Umbilical cord (tissue), 2 donors: ENCODE results near the gene ASPG. TPM values are rescaled to one million over a fixed set of nuclear protein-coding genes. Genes with fewer than 3 reads are reported as not detected.

Source experiments
- DNase-seq: peaks from one replicate; pipeline ENCODE4 v3.0.0-alpha.2; 2015; ENCODE audit warnings: low spot score
- total RNA-seq: library from RNA; depleted of rRNA; stranded (reverse); fragments of >200 nt; gene quantifications from one replicate; pipeline ENCODE4 v1.2.3, GENCODE V29; 2014; ENCODE audit warnings: low replicate concordance; ENCODE audit not compliant: insufficient read depth

ASPG gene
- 12.5 TPM for total RNA-seq

DNA sequence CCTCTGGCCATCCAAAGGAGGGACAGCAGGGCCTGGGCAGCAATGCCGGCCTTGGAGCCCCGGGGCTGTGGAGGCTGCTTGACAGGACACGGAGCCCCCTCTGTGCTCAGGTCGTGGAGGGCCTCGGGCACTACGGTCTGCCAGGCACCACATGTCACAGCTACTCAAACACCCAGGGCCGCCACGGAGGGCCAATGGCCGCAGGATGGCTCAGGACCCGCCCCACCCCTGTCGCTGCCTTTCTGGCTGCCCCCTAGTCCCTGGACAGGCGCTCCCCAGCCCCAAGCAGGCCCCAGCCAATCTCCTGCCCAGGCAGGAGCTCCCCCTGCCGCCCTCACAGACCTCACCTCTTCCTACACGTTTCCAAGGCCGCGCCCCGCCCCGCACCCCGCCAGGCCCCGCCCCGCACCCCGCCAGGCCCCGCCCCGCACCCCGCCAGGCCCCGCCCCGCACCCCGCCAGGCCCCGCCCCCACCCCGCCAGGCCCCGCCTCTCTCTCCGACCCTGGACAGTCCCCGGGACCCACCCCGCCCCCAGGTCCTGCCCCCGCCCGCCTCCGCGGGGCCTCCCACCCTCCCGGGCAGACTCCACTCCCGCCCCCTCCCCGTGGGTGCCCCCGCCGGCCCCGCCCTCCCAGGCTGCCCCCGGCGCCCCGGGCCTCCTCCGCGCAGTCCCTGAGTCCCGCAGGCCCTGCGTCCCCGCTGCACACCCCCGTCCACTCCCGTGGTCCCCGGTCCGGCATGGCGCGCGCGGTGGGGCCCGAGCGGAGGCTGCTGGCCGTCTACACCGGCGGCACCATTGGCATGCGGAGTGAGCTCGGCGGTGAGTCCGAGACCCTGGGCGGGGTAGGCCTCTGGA lies at the start of gene ASPG:
ASPG (plus strand) TSS at position 669 of the 857 bp plus-strand sequence; CDS start at position 740, 71 bp downstream.
- DNase-seq = no peak

DNA sequence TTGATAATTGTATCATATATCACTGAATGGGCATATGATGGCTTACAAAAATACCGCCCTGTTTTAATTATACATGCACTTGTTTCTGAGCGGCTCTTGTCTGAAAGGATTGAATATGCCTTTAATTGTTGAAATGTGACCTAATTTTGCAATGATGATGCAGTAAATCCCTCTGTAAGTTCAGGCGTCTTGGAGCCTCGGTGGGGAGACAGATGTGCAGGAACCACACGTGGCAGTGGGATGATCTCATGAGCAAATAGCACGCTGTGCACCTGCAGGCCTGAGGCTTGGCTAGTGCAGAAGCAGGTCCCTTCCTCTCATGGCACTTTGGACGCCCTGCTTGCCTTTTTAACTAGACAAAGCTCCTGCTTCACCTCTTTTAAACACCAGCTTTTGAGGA lies 49.3 kb upstream of the ASPG start:
- DNase-seq = no peak

DNA sequence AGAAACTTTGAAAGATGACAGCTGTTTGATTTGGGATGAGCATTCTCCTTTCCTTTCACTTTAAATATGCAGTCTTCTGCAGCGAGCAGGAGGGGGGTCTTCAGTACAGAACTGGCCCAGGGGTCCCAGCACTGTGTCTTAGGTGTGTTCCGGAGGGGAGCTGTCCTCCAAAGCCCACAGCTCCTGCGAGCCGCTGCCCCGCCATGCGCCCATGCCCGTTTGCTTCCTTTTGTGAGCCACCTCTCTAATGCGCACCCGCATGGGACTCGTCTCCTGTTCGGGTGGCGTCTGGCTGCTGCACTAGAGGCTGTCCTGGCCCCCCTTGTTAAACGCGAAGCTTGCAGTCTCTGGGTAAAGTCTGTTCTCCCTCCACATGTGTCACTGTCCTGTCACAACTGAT lies 48.4 kb upstream of the ASPG start:
- no peak for DNase-seq

DNA sequence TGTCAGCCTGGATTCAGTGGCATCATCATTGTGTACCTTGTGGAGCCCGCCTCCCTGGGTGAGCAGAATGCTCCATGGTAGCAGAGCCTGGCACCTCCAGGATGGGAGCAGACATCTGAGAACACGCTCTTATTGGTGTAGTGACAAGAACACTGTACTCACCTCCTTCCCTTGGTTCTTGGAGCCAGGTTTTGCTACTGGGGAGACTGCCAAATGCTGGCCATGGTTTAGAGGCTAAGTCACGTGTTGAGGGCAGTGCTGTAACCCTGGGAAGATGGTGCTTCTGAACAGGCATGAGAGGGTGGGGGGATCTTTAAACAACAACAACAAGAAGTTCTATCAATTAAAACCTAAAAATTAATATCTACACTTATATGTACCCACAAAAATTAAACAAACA lies 47.6 kb upstream of the ASPG start:
- DNase-seq = no peak

DNA sequence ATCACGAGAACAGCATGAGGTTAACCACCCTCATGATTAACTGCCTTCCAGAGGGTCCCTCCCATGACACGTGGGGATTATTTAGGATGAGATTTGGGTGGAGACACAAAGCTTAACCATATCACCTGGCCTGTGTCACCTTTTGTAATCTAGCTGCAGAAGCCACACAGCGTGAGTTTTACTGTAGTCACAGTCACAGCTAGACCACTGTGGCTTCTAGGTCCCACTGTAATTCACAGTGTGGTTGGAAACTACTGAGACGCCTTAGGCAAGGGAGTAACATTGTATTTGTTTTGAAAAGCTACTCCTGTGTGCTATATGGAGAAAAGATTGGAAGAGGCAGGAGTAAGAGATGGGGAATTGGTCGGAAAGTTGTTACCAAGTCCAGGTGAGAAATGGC lies 46.3 kb upstream of the ASPG start:
- no peak for DNase-seq

DNA sequence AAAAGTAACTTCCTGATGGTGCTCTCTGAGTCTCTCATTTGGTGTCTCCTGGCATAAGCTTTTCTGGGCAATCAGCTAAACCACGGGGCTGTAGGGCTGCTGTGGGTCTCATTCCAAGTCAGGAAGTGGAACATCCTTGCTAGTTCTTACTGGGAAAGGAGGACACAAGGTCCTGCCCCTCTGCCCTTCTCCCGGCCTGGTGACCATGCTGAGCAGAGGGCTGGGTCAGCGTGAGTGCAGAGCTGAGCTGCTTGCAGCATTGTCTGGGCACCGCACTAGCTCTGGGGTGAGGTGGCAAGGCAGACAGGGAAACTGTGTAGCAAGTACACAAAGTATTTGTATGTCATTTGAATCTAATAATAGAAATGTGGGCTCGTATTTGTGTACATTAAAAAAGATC lies 45.0 kb upstream of the ASPG start:
- DNase-seq = no peak

DNA sequence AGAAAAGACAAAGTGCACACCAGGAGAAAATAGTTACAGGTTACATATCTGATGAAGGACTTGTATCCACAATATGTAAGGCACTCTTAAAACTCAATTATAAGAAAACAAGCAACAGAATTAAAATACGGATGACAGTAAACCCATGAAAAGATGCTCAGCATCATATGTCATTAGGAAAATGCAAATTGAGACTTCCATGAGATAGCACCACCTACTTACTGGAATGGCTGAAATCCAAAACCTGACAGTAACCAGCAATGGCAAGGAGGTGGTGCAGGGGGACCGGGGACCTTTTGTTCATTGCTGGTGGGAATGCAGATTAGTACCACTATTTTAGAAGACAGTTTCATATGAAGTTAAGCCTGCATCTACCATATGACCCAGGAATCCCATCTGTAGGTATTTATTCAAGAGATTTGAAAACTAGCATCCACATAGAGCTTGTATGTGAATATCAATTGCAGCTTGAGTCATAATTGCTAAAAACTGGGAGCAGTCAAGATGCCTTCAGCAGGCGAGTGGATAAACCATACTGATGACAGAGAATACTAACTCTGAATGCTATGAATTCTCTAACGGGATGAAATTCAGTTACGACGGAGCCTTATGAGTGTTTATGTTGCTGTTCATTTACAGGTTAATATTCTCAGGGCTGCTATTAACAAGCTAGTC lies 43.9 kb upstream of the ASPG start:
- no peak for DNase-seq

DNA sequence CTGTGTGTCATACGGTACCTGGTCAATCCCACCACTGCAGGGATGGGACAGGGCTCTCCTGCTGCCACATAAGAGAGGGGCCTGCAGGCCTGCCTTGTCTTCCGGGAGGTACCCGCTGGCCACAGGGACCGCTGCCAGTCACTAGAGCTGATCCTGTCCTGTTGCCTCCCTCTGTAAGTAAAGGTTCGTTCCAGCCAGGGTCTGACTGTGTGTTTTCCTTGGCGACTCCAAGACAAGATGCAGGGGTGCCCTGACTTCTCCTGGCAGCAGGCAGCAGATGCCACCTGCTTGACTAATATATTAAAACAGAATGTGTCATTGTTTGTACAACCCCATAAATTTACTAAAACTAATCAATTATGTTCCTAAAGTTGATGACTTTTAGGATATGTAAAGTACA lies 41.5 kb upstream of the ASPG start:
- no peak for DNase-seq

DNA sequence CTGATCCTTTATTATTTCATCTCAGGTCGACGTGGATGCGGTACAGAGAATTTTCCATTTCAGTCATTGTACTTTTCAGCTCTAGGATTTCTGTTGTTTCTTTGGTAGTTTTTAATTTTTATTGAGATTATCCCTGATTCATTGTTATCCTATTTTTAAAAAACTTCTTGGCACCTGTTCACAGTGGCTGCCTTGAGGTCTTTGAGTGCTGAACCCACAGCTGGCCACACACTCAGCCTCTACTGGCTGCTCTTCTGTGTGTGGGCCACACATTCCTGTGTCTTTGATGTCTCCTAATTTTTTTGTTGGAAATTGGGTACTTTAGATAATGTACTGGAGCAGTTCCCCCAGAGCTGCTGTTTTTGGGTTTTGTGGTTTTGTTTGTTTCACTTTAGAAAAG lies 37.7 kb upstream of the ASPG start:
- DNase-seq = no peak

DNA sequence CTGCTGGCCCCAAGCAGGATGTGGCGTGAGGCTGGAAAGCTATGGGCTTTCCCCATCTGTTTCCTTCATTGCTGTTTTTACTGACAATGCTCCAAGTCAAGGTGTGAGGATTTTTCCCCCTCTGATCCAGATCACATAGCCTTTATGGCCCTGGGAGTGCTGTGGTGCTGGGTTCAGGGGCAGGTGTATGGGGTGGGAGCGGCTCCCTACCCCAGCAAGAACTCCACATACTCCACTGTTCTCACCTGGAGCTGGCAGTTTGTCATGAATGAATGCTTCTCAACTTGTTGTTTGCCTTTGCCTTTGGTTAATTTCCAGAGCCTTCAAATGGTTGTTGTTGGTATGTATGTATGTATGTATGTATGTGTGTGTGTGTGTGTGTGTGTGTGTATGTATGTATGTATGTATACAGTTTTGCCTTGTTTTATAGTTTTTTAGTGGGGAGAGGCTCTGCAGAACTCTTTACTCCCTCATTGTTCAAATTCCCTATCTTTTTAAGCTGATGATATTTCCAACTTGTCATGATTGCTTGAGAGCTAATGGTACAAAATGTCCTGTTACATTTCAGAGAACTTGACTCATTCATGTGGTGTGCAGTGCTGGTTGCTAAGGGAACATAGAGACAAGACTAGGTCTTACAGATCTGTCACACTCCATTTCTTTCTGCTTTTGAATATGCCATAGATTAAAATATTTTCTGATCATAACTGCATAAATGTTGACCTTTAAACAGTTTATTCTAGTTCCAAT lies 36.6 kb upstream of the ASPG start:
- DNase-seq = peak; percentile 84

DNA sequence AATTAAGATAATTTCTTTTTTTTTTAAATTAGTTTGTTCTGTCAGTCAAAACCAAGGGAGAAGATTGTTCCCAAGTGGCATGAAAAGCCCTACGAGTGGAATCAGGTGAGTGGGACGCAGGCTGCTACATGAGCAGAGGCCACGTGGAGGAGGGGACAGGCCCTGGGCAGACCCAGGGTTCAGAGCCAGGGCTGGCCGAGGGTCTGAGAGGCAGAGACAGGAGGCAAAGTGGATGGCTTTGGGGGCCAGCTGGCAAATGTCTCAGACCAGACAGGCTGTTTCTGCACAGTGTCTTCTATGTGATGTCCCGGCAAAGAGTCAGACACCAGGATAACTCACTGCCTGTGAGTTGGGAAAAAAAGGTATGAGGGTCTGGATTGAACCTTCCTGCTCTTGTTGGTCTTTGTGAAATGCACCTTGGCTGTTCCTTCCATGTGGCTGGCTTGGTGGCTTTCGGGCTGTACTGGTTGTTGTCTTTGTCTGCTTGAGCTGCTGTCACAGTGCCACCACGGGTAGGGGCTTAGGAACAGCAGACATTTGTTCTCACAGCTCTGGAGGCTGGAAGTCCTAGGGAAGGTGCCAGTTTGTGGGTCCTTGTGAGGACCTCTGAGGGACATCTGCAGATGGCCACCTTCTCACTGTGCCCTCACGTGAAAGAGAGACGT lies 35.8 kb upstream of the ASPG start:
- no peak for DNase-seq

DNA sequence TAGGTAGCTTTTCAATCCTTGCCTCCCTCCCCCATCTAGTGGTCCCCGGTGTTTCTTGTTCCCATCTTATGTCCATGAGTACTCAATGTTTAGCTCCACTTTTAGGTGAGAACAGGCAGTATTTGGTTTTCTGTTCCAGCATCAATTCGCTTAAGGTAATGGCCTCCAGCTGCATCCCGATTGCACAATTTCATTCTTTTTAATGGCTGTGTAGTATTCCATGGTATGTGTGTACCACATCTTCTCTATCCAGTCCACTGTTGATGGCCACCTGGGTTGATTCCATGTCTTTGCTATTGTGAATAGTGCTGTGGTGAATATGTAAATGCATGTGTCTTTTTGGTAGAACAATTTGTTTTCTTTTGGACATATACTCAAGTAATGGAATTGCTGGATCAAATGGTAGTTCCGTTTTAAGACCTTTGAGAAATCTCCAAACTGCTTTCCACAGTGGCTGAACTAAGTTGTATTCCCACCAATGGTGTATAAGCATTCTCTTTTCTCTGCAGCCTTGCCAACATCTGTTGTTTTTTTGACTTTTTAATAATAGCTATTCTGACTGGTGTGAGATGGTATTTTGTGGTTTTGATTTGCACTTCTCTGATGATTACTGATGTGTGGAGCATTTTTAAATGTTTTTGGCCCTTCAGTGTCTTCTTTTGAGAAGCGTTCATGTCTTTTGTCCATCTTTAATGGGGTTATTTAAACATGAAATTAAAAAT lies 34.2 kb upstream of the ASPG start:
- no peak for DNase-seq

DNA sequence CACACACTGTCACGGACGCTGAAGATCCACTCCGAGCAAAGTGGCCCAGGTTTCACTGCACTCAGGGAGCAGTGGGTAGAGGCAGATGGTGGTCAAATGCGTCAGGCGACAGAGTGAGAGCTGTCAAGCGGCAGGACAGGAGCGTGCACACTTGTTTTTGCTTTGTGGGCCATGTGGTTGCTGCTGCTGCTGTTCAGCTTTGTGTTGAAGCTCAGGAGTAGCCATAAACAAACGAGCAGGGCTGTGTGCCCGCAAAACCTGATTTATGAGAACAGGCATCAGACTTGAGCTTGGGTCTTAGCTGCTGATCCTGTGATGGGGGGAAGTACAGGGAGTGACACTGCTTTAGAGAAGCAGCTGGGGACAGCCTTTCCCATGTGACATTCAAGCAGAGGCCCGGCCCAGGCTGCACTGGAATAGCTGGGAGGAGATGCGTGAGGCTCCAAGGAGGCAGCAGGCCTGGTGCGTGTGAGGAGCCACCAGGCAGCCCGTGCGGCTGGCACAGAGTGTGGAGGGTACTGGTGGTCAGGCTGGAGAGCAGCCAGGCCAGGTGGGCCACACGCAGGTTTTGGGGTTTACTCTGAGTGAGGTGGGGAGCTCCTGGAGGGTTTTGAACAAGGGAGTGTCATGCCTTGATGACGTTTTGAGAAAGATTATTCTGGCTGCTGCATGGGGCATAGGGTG lies 31.1 kb upstream of the ASPG start:
- no peak for DNase-seq

DNA sequence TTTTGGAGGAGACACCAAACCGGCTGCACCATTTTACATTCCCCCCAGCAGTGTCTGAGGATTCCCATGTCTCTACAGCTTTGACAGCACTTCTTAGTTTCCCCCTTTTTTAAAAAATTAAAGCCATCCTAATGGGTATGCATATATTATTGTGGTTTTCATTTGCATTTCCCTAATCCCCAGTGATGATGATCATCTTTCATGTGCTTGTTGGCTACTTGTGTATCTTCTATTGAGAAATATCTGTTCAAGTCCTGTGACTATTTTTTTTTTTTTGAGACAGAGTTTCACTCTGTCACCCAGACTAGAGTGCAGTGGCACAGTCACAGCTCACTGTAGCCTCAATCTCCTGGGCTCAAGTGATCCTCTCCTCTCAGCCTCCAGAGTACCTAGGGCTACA lies 23.2 kb upstream of the ASPG start:
- no peak for DNase-seq

DNA sequence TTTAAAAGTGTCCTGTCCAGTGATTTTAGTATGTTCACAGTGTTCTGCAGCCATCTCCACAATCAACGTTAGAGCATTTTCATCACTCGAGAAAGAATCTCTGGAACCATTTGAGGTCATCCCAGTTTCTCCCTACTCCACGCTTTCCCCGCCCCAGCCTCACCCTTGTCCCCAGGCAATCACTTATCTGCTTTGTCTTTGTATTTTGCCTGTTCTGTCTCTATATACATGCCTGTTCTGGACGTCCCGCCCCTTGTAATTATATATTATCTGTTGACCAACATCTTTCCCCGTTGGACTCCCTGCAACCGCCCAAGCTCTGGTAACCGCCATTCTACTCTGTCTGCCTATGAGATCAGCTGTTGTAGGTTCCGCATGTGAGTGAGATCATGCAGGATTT lies 21.5 kb upstream of the ASPG start:
- DNase-seq = no peak

DNA sequence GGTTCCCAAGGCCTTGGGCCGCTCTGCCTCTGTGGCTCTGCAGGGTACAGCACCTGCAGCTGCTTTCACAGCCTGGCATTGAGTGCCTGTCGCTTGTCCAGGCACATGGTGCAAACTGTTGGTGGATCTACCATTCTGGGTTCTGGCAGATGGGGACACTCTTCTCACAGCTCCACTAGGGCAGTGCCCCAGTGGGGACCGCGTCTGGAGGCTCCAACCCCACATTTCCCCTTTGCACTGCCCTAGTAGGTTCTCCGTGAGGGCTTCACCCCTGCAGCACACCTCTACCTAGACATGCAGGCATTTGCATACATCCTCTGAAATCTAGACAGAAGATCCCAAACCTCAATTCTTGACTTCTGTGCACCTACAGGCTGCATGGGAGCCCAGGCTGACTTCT lies 19.2 kb upstream of the ASPG start:
- DNase-seq = no peak

DNA sequence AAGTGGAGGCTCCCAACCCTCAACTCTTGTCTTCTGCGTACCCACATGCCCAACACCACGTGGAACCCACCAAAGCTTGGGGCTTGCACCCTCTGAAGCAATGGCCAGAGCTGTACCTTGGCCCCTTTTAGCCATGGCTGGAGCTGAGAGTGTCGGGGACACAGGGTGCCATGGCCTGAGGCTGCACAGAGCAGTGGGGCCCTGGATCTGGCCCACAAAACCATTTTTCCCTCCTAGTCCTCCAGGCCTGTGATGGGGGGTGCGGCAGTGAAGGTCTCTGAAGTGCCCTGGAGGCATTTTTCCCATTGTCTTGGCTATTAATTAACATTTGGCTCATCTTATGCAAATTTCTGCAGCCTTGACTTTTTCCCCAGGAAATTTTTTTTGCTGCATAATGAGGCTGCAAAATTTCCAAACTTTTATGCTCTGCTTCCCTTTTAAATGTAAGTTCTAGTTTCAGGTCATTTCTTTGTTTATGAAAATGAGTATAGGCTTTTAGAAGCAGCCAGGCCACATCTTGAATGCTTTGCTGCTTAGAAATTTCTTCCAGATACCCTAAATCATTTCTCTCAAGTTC lies 18.7 kb upstream of the ASPG start:
- DNase-seq = no peak

DNA sequence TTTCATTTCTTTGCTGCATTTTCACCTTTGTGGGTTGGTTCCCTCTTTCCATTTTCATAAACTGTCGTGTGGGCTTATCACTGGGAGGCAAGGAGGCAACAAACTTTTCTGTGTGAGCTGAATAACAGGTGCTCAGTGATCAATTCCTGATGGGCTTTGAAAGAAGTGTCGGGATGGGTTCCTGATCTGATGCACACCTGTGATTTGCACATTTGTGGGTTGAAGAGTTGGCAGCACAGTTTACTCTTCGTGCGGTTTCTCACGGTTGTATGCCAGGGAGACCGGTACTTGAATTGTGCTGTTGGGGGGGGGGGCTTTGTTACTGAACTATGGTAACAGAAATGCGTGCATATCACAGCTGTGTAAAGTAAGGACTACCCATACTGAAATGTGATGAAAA lies 16.0 kb upstream of the ASPG start:
- DNase-seq = no peak

DNA sequence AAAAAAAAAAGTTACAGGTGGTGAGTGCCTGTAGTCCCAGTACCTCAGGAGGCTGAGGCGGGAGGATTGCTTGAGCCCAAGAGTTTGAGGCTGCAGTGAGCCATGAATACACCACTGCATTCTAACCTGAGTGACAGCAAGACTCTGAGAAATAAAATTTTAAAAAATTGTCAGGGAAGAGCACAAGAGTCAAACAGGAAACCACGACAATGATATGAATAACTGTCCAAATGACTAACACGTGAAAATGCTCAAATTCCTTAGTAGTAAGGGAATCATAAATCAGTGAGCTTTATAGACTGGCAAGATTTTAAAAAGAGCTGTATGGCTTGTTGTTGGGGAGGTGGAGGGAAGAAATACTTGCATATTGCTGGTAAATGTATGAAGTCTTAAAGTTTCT lies 12.9 kb upstream of the ASPG start:
- DNase-seq = no peak

DNA sequence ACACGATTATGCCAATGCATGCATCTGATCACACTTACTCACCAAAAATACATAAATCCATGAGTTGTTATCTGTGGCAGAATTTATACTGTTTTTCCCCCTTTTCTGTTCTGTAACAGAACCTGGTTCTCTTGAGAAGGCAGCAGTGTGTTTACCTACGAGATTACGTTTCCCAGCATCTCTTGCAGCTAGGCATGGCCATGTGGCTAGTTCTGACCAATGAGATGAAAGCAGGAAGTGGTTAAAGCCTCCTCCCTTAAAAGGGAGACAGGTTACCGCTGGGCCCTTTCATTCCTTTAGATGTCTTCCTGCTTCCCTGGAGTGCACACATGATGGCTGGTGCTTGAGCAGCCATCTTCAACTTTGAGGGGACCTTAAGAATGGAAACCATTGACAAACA lies 11.7 kb upstream of the ASPG start:
- no peak for DNase-seq
